ENCODE data around the gene KCNK3.
A peak's percentile ranks its signal among the peaks of the same experiment; 100 is the strongest.

- TF ChIP-seq, protein P1, sequence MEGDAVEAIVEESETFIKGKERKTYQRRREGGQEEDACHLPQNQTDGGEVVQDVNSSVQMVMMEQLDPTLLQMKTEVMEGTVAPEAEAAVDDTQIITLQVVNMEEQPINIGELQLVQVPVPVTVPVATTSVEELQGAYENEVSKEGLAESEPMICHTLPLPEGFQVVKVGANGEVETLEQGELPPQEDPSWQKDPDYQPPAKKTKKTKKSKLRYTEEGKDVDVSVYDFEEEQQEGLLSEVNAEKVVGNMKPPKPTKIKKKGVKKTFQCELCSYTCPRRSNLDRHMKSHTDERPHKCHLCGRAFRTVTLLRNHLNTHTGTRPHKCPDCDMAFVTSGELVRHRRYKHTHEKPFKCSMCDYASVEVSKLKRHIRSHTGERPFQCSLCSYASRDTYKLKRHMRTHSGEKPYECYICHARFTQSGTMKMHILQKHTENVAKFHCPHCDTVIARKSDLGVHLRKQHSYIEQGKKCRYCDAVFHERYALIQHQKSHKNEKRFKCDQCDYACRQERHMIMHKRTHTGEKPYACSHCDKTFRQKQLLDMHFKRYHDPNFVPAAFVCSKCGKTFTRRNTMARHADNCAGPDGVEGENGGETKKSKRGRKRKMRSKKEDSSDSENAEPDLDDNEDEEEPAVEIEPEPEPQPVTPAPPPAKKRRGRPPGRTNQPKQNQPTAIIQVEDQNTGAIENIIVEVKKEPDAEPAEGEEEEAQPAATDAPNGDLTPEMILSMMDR (IDR thresholded peaks at IDR 0.05), result peak; percentile 68 to 94 (median 91)
- TF ChIP-seq POLR2A (IDR thresholded peaks at IDR 0.05), result no peak
Observed at GRCh38 chr2:26745609-26746327, 53.2 kb downstream of the KCNK3 start.

Measured in thyroid gland (tissue), 4 donors.